ENCODE results near the gene INO80B. TPM values are rescaled to one million over a fixed set of nuclear protein-coding genes. Genes with fewer than 3 reads are reported as not detected.
A peak's percentile ranks its signal among the peaks of the same experiment; 100 is the strongest.

Gene INO80B
- total and polyA plus RNA-seq, 2 donors (not counting 1 experiment from before 2014, with no cell fraction given) = 30.4 to 78.6 TPM

GRCh38 chr2:74413001-74413698, 41.7 kb upstream of the INO80B start:
- no peak overlapping the region for H3K9ac ChIP-seq (ENCODE audit: low read length)
- intact Hi-C loops (cut with micrococcal nuclease) = no loop called here
- DNase-seq = no peak
- peaks cover 4% of the 10 kb centered on the region for H3K79me2 ChIP-seq (ENCODE audit: control insufficient read depth, insufficient read depth, low read length)
- H3K4me3 ChIP-seq (ENCODE audit: control extremely low read depth in 1 of 5, extremely low read depth in 1 of 5, insufficient read depth in 1 of 5, low read depth in 2 of 5, low read length in 4 of 5) = no peak overlapping the region
- H3K27ac ChIP-seq (ENCODE audit: low read length in 2 of 2) = peak overlapping the region in 1 of 2 donors; percentile 67
- ChIA-PET POLR2A (interaction anchor here (1.8 kb wide), 1 partner anchor 22 kb away, joined by 6 read pairs; no protein-coding TSS in a partner anchor), CTCF (interaction anchor here (0.5 to 1.0 kb wide), 3 partner anchors 21 to 178 kb away, joined by 3 read pairs; no protein-coding TSS in a partner anchor)
- H2AFZ ChIP-seq (ENCODE audit: insufficient read depth, low read depth, low read length, poor library complexity, severe bottlenecking) = peak overlapping the region; percentile 80
- H3K36me3 ChIP-seq (replicated peaks in 1 of 2; ENCODE audit: control extremely low read depth in 1 of 2, control insufficient read depth in 1 of 2, extremely low read depth in 1 of 2, insufficient read depth in 2 of 2, low read length in 1 of 2) = no peaks in the 10 kb centered on the region
- H3K27me3 ChIP-seq (replicated peaks in 1 of 4; ENCODE audit: control extremely low read depth in 1 of 4, control insufficient read depth in 3 of 4, insufficient read depth in 4 of 4, low read length in 3 of 4) = no peaks in the 10 kb centered on the region
- H3K4me2 ChIP-seq (replicated peaks; ENCODE audit: low read depth, low read length, poor library complexity, severe bottlenecking) = peak overlapping the region; percentile 87
- H4K20me1 ChIP-seq (ENCODE audit: control insufficient read depth, insufficient read depth, low read length, poor library complexity, severe bottlenecking) = no peaks in the 10 kb centered on the region
- no peak for TF ChIP-seq CTCF (IDR thresholded peaks at IDR 0.05)
- Mint-ChIP-seq H3K27me3 (peaks cover 5% of the 10 kb centered on the region), H3K4me3 (peak overlapping the region; percentile 48), H3K4me1 (peaks cover 35% of the 10 kb centered on the region), H3K9me3 (ENCODE audit: insufficient read depth) (no peaks in the 10 kb centered on the region), H3K27ac (peak overlapping the region; percentile 21)
- peaks cover 29 to 38% of the 10 kb centered on the region in 2 donors for H3K4me1 ChIP-seq (ENCODE audit: control insufficient read depth in 2 of 2, insufficient read depth in 2 of 2, low read length in 2 of 2)
- no peak for ATAC-seq (ENCODE audit: low read depth)
- 86% methylated on average over 8 of the region's 8 CpGs for WGBS (ENCODE audit: insufficient coverage)
- H3K9me3 ChIP-seq (ENCODE audit: control extremely low read depth in 1 of 3, control insufficient read depth in 2 of 3, insufficient read depth in 1 of 3, low read length in 2 of 3) = no peaks in the 10 kb centered on the region

GRCh38 chr2:74414441-74414840, 40.4 kb upstream of the INO80B start:
- Mint-ChIP-seq H3K27ac (peak overlapping the region; percentile 83), H3K9me3 (ENCODE audit: insufficient read depth) (no peaks in the 10 kb centered on the region), H3K4me3 (peak overlapping the region; percentile 84), H3K27me3 (no peaks in the 10 kb centered on the region), H3K4me1 (peaks cover 41% of the 10 kb centered on the region)
- 82% methylated on average over 18 of the region's 19 CpGs for WGBS (ENCODE audit: insufficient coverage)
- H3K36me3 ChIP-seq (replicated peaks in 1 of 2; ENCODE audit: control extremely low read depth in 1 of 2, control insufficient read depth in 1 of 2, extremely low read depth in 1 of 2, insufficient read depth in 2 of 2, low read length in 1 of 2) = no peaks in the 10 kb centered on the region
- peak overlapping the region; percentile 80 for H2AFZ ChIP-seq (ENCODE audit: insufficient read depth, low read depth, low read length, poor library complexity, severe bottlenecking)
- DNase-seq = peak; percentile 27
- TF ChIP-seq CTCF (IDR thresholded peaks at IDR 0.05) = no peak
- H3K4me1 ChIP-seq (ENCODE audit: control insufficient read depth in 2 of 2, insufficient read depth in 2 of 2, low read length in 2 of 2) = peaks cover 32 to 47% of the 10 kb centered on the region in 2 donors
- ChIA-PET POLR2A (interaction anchor here (0.6 to 2.1 kb wide), 3 partner anchors 23 to 633 kb away, joined by 5 to 6 read pairs (median 6); no protein-coding TSS in a partner anchor), CTCF (interaction anchor here (1.3 to 1.7 kb wide), 2 partner anchors 23 to 117 kb away, joined by 3 to 6 read pairs; no protein-coding TSS in a partner anchor)
- peak overlapping the region in 4 of 5 experiments; percentile 54 to 67 (median 64) for H3K4me3 ChIP-seq (ENCODE audit: control extremely low read depth in 1 of 5, extremely low read depth in 1 of 5, insufficient read depth in 1 of 5, low read depth in 2 of 5, low read length in 4 of 5)
- ATAC-seq (ENCODE audit: low read depth) = no peak
- H3K4me2 ChIP-seq (replicated peaks; ENCODE audit: low read depth, low read length, poor library complexity, severe bottlenecking) = peak overlapping the region; percentile 87
- H3K27ac ChIP-seq (ENCODE audit: low read length in 2 of 2) = peak overlapping the region; percentile 30 to 67
- H3K9me3 ChIP-seq (ENCODE audit: control extremely low read depth in 1 of 3, control insufficient read depth in 2 of 3, insufficient read depth in 1 of 3, low read length in 2 of 3) = no peaks in the 10 kb centered on the region
- H3K79me2 ChIP-seq (ENCODE audit: control insufficient read depth, insufficient read depth, low read length) = peaks cover 4% of the 10 kb centered on the region
- H4K20me1 ChIP-seq (ENCODE audit: control insufficient read depth, insufficient read depth, low read length, poor library complexity, severe bottlenecking) = no peaks in the 10 kb centered on the region
- peak overlapping the region; percentile 72 for H3K9ac ChIP-seq (ENCODE audit: low read length)
- no peaks in the 10 kb centered on the region for H3K27me3 ChIP-seq (replicated peaks in 1 of 4; ENCODE audit: control extremely low read depth in 1 of 4, control insufficient read depth in 3 of 4, insufficient read depth in 4 of 4, low read length in 3 of 4)
- intact Hi-C loops (cut with micrococcal nuclease) = no loop called here

Measured in B cell (primary cell).